Neural cell (in vitro differentiated cells): Measurements from ENCODE around the gene ANKFN1. TPM values are rescaled to one million over a fixed set of nuclear protein-coding genes. Genes with fewer than 3 reads are reported as not detected.

Experiments used
- H2AFZ ChIP-seq: fragments of 200-600, 300-800 bp; sonication (generic), shearing (Covaris generic); 2 replicates; pipeline ENCODE4 v1.6.0; 2014; ENCODE audit warnings: low read depth, mild to moderate bottlenecking, antibody characterized with exemption, low read length, moderate library complexity
- H3F3A ChIP-seq: fragments of 200-600 bp; shearing (Covaris generic); 2 replicates; pipeline ENCODE4 v1.6.1; 2016; ENCODE audit warnings: mild to moderate bottlenecking, moderate library complexity, mixed read lengths, antibody characterized with exemption, low read length; ENCODE audit not compliant: insufficient read depth, poor library complexity, severe bottlenecking
- H3K27ac ChIP-seq: fragments of 200-600, 300-800 bp; sonication (generic), shearing (Covaris generic); 2 replicates; pipeline ENCODE4 v1.5.1; 2014; ENCODE audit warnings: mild to moderate bottlenecking, low read length, moderate library complexity
- H3K27me3 ChIP-seq: fragments of 300-800, 200-600 bp; sonication (generic), shearing (Covaris generic); 2 replicates; pipeline ENCODE4 v1.6.0; 2014; ENCODE audit warnings: mild to moderate bottlenecking, low read depth, low read length, moderate library complexity; ENCODE audit not compliant: insufficient read depth
- H3K36me3 ChIP-seq: fragments of 300-800, 200-600 bp; sonication (generic), shearing (Covaris generic); 2 replicates; pipeline ENCODE4 v1.5.1; 2014; ENCODE audit warnings: mild to moderate bottlenecking, antibody characterized with exemption, low read length, moderate library complexity; ENCODE audit not compliant: insufficient read depth
- H3K4me2 ChIP-seq: fragments of 300-800, 200-600 bp; sonication (generic), shearing (Covaris generic); 2 replicates; pipeline ENCODE4 v1.6.0; 2014; ENCODE audit warnings: mild to moderate bottlenecking, low read length
- H3K4me3 ChIP-seq: fragments of 300-800, 200-600 bp; sonication (generic), shearing (Covaris generic); 2 replicates; pipeline ENCODE4 v1.5.1; 2014; ENCODE audit warnings: mild to moderate bottlenecking, low read length, moderate library complexity
- H3K79me2 ChIP-seq: fragments of 200-600 bp; shearing (Covaris generic); replicated peaks from 2 replicates; pipeline ENCODE4 v1.6.0; 2014; ENCODE audit warnings: mild to moderate bottlenecking, low read length, moderate library complexity; ENCODE audit not compliant: insufficient read depth
- H3K9ac ChIP-seq: fragments of 300-800, 200-600 bp; sonication (generic), shearing (Covaris generic); 2 replicates; pipeline ENCODE4 v1.6.1; 2016; ENCODE audit warnings: mild to moderate bottlenecking, low read length, mixed read lengths
- H3K9me2 ChIP-seq: fragments of 200-600 bp; shearing (Covaris generic); 2 replicates; pipeline ENCODE4 v1.6.1; 2016; ENCODE audit warnings: mild to moderate bottlenecking, low read length, mixed read lengths; ENCODE audit not compliant: insufficient read depth
- H3K9me3 ChIP-seq: fragments of 200-600, 300-800 bp; sonication (generic), shearing (Covaris generic); 2 replicates; pipeline ENCODE4 v1.6.1; 2016; ENCODE audit warnings: mild to moderate bottlenecking, mixed run types, low read length, moderate library complexity, mixed read lengths
- H4K20me1 ChIP-seq: fragments of 200-600 bp; shearing (Covaris generic); 2 replicates; pipeline ENCODE4 v1.6.1; 2016; ENCODE audit warnings: mild to moderate bottlenecking, mixed run types; ENCODE audit not compliant: insufficient read depth
- EP300 ChIP-seq: fragments of 450-650 bp; conservative IDR thresholded peaks from 2 replicates; pipeline ENCODE4 v1.6.1; 2014; ENCODE audit warnings: antibody characterized with exemption, mild to moderate bottlenecking, moderate library complexity; ENCODE audit not compliant: poor library complexity, severe bottlenecking
- EZH2 ChIP-seq: fragments of 200-600, 300-800 bp; shearing (Covaris generic), sonication (generic); IDR thresholded peaks from 2 replicates; pipeline ENCODE4 v1.6.1; 2014; ENCODE audit warnings: antibody characterized with exemption, low read length, borderline replicate concordance, mild to moderate bottlenecking; ENCODE audit not compliant: insufficient read depth, poor library complexity, severe bottlenecking
- MXI1 ChIP-seq: fragments of 450-650 bp; conservative IDR thresholded peaks from 2 replicates; pipeline ENCODE4 v1.6.1; 2014; ENCODE audit warnings: antibody characterized with exemption, mild to moderate bottlenecking; ENCODE audit not compliant: poor library complexity, severe bottlenecking
- POLR2AphosphoS5 ChIP-seq: IDR thresholded peaks from 2 replicates; pipeline ENCODE4 v1.6.1; 2012
- RAD21 ChIP-seq: fragments of 450-650 bp; conservative IDR thresholded peaks from 2 replicates; pipeline ENCODE4 v1.6.1; 2014; ENCODE audit warnings: antibody characterized with exemption, mild to moderate bottlenecking, moderate library complexity
- SMC3 ChIP-seq: fragments of 450-650 bp; conservative IDR thresholded peaks from 2 replicates; pipeline ENCODE4 v1.6.1; 2014; ENCODE audit warnings: antibody characterized with exemption, mild to moderate bottlenecking, moderate library complexity; ENCODE audit not compliant: poor library complexity
- TAF1 ChIP-seq: IDR thresholded peaks from 2 replicates; pipeline ENCODE4 v1.6.1; 2012; ENCODE audit warnings: low read depth
- polyA plus RNA-seq: library from polyadenylated mRNA; depleted of rRNA; stranded (reverse); fragments of >200 nt; gene quantifications from 2 replicates; pipeline ENCODE4 v1.2.3, GENCODE V29; 2014
- TF ChIP-seq, protein P1 (sequence below): fragments of 450-650 bp; IDR thresholded peaks from 2 replicates; pipeline ENCODE4 v1.5.1; 2014; ENCODE audit warnings: antibody characterized with exemption, mild to moderate bottlenecking, moderate library complexity; ENCODE audit not compliant: poor library complexity, severe bottlenecking
- TF ChIP-seq, protein P2 (sequence below): IDR thresholded peaks from 2 replicates; pipeline ENCODE4 v1.6.1; 2012; ENCODE audit warnings: borderline replicate concordance

The ANKFN1 gene
- polyA plus RNA-seq, 1 donor from 2014 or later = 0.14 TPM

GRCh38 chr17:56173026-56173425 is 19.8 kb downstream of the ANKFN1 start:
- Histone ChIP-seq H3F3A (no peaks in the 10 kb centered on the region), H3K9me3 (no peaks in the 10 kb centered on the region), H4K20me1 (no peaks in the 10 kb centered on the region), H3K4me3 (no peak overlapping the region), H3K4me2 (no peak overlapping the region), H2AFZ (no peak overlapping the region), H3K9ac (no peak overlapping the region), H3K27me3 (no peaks in the 10 kb centered on the region), H3K9me2 (no peaks in the 10 kb centered on the region), H3K27ac (no peak overlapping the region), H3K79me2 (no peaks in the 10 kb centered on the region), H3K36me3 (no peaks in the 10 kb centered on the region)
- TF ChIP-seq MXI1 (no peak), EP300 (no peak), RAD21 (no peak), EZH2 (no peak), SMC3 (no peak), POLR2AphosphoS5 (no peak), TAF1 (no peak)

- Histone ChIP-seq H2AFZ (no peak overlapping the region), H3K27me3 (no peaks in the 10 kb centered on the region), H3K9me2 (no peaks in the 10 kb centered on the region), H3K9ac (no peak overlapping the region), H3K4me3 (no peak overlapping the region), H3F3A (no peaks in the 10 kb centered on the region), H4K20me1 (no peaks in the 10 kb centered on the region), H3K36me3 (no peaks in the 10 kb centered on the region), H3K9me3 (no peaks in the 10 kb centered on the region), H3K4me2 (no peak overlapping the region), H3K27ac (no peak overlapping the region), H3K79me2 (no peaks in the 10 kb centered on the region)
- TF ChIP-seq, protein P1, sequence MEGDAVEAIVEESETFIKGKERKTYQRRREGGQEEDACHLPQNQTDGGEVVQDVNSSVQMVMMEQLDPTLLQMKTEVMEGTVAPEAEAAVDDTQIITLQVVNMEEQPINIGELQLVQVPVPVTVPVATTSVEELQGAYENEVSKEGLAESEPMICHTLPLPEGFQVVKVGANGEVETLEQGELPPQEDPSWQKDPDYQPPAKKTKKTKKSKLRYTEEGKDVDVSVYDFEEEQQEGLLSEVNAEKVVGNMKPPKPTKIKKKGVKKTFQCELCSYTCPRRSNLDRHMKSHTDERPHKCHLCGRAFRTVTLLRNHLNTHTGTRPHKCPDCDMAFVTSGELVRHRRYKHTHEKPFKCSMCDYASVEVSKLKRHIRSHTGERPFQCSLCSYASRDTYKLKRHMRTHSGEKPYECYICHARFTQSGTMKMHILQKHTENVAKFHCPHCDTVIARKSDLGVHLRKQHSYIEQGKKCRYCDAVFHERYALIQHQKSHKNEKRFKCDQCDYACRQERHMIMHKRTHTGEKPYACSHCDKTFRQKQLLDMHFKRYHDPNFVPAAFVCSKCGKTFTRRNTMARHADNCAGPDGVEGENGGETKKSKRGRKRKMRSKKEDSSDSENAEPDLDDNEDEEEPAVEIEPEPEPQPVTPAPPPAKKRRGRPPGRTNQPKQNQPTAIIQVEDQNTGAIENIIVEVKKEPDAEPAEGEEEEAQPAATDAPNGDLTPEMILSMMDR = no peak
- TF ChIP-seq EP300 (no peak), RAD21 (no peak), POLR2AphosphoS5 (no peak), TAF1 (no peak), MXI1 (no peak), SMC3 (no peak), EZH2 (no peak)
- TF ChIP-seq, protein P2, sequence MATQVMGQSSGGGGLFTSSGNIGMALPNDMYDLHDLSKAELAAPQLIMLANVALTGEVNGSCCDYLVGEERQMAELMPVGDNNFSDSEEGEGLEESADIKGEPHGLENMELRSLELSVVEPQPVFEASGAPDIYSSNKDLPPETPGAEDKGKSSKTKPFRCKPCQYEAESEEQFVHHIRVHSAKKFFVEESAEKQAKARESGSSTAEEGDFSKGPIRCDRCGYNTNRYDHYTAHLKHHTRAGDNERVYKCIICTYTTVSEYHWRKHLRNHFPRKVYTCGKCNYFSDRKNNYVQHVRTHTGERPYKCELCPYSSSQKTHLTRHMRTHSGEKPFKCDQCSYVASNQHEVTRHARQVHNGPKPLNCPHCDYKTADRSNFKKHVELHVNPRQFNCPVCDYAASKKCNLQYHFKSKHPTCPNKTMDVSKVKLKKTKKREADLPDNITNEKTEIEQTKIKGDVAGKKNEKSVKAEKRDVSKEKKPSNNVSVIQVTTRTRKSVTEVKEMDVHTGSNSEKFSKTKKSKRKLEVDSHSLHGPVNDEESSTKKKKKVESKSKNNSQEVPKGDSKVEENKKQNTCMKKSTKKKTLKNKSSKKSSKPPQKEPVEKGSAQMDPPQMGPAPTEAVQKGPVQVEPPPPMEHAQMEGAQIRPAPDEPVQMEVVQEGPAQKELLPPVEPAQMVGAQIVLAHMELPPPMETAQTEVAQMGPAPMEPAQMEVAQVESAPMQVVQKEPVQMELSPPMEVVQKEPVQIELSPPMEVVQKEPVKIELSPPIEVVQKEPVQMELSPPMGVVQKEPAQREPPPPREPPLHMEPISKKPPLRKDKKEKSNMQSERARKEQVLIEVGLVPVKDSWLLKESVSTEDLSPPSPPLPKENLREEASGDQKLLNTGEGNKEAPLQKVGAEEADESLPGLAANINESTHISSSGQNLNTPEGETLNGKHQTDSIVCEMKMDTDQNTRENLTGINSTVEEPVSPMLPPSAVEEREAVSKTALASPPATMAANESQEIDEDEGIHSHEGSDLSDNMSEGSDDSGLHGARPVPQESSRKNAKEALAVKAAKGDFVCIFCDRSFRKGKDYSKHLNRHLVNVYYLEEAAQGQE = no peak
These were observed 20.9 kb downstream of the ANKFN1 start for GRCh38 chr17:56173958-56174835.
